H1 (cell line): Measurements from ENCODE around the gene GAPT. TPM values are rescaled to one million over a fixed set of nuclear protein-coding genes. Genes with fewer than 3 reads are reported as not detected.

ENCODE experiments used
- CTCF ChIA-PET: fragments of 300-600 bp; sonication (Branson Sonifier 250); formaldehyde crosslinking; loops from one replicate; lab custom pipeline; 2021; ENCODE audit not compliant: partially characterized antibody; lab: Charles Lee
- POLR2A ChIA-PET: fragments of 300-600 bp; sonication (Branson Sonifier 250); formaldehyde crosslinking; loops from one replicate; lab custom pipeline; 2021; ENCODE audit warnings: inconsistent platforms; ENCODE audit not compliant: partially characterized antibody; lab: Charles Lee
- DNase-seq, 2 experiments: peaks; one replicate each; pipeline versions ENCODE4 v3.0.0 to v3.0.0-alpha.2; 2010 to 2022; ENCODE audit warnings: low spot score in 2 of 2, low read depth in 1 of 2, mixed read lengths in 1 of 2
- FAIRE-seq: peaks from 2 replicates; lab custom pipeline; 2011; peaks lifted over from hg19 to GRCh38; lab: Jason Lieb, UNC
- H2AFZ ChIP-seq: 2 replicates; pipeline ENCODE4 v1.8.1; 2012; ENCODE audit warnings: low read length, inconsistent platforms
- H2AK5ac ChIP-seq: 2 replicates; pipeline ENCODE4 v1.6.1; 2013; ENCODE audit warnings: low read depth, low read length
- H2BK120ac ChIP-seq: replicated peaks from 2 replicates; pipeline ENCODE3; 2013; ENCODE audit warnings: low read depth, low read length, inconsistent platforms
- H2BK12ac ChIP-seq: 2 replicates; pipeline ENCODE4 v1.6.1; 2013; ENCODE audit warnings: low read depth, low read length
- H2BK15ac ChIP-seq: 2 replicates; pipeline ENCODE4 v1.6.1; 2013; ENCODE audit warnings: low read length
- H2BK20ac ChIP-seq: 2 replicates; pipeline ENCODE4 v1.6.1; 2013; ENCODE audit warnings: low read length
- H2BK5ac ChIP-seq: 2 replicates; pipeline ENCODE4 v1.6.1; 2013; ENCODE audit warnings: low read depth, low read length
- H3K14ac ChIP-seq: 2 replicates; pipeline ENCODE4 v1.6.1; 2013; ENCODE audit warnings: inconsistent platforms; ENCODE audit not compliant: insufficient read length
- H3K18ac ChIP-seq: 2 replicates; pipeline ENCODE4 v1.6.1; 2013; ENCODE audit warnings: low read length; ENCODE audit errors: extremely low read depth
- H3K23ac ChIP-seq: 2 replicates; pipeline ENCODE4 v1.6.1; 2013; ENCODE audit warnings: inconsistent platforms; ENCODE audit not compliant: insufficient read length
- H3K23me2 ChIP-seq: 2 replicates; pipeline ENCODE4 v1.6.1; 2013; ENCODE audit warnings: low read depth, low read length
- H3K27ac ChIP-seq: 2 replicates; pipeline ENCODE4 v1.6.1; 2011; ENCODE audit warnings: low read depth, low read length, inconsistent platforms
- H3K27me3 ChIP-seq, 4 experiments: replicated peaks in 1 of 4; 1 replicate in 1 of 4; 2 replicates in 3 of 4; pipeline versions ENCODE4 v1.6.1 to v1.8.1; 2011 to 2013; ENCODE audit warnings: low read length in 3 of 4, mild to moderate bottlenecking in 3 of 4, inconsistent platforms in 2 of 4, mixed read lengths in 2 of 4, moderate library complexity in 1 of 4; ENCODE audit not compliant: control insufficient read depth in 3 of 4, insufficient read depth in 3 of 4; ENCODE audit errors: extremely low read depth in 1 of 4
- H3K36me3 ChIP-seq, 4 experiments: 2 replicates each; pipeline versions ENCODE4 v1.6.1 to v1.8.1; 2011 to 2013; ENCODE audit warnings: mild to moderate bottlenecking in 4 of 4, low read length in 3 of 4, moderate library complexity in 2 of 4, control low read depth in 1 of 4, inconsistent platforms in 1 of 4; ENCODE audit not compliant: insufficient read depth in 4 of 4, control insufficient read depth in 2 of 4
- H3K4ac ChIP-seq: replicated peaks from 2 replicates; pipeline ENCODE3; 2013; ENCODE audit warnings: low read length, low read depth, mixed read lengths, inconsistent platforms; ENCODE audit not compliant: insufficient read length
- H3K4me1 ChIP-seq, 4 experiments: replicated peaks in 1 of 4; 1 replicate in 1 of 4; 2 replicates in 3 of 4; pipeline versions ENCODE4 v1.6.1 to v1.8.1; 2011 to 2013; ENCODE audit warnings: low read length in 3 of 4, inconsistent platforms in 2 of 4, mixed read lengths in 1 of 4; ENCODE audit not compliant: insufficient read depth in 4 of 4, control insufficient read depth in 3 of 4
- H3K4me2 ChIP-seq, 2 experiments: 2 replicates each; pipeline versions ENCODE4 v1.6.1 to v1.8.1; 2011 to 2013; ENCODE audit warnings: low read depth in 2 of 2, low read length in 2 of 2, control low read depth in 1 of 2, inconsistent platforms in 1 of 2, mild to moderate bottlenecking in 1 of 2; ENCODE audit not compliant: insufficient read depth in 1 of 2
- H3K4me3 ChIP-seq, 4 experiments: fragments of 200-600, 300-600 bp in 1 of 4; sonication (generic), shearing (Covaris generic), sonication (Bioruptor Twin) in 1 of 4; 2 replicates each; pipeline versions ENCODE4 v1.5.1 to v1.8.1; 2011 to 2016; ENCODE audit warnings: low read length in 4 of 4, low read depth in 3 of 4, control low read depth in 2 of 4, inconsistent platforms in 2 of 4, mild to moderate bottlenecking in 2 of 4, mixed read lengths in 1 of 4, moderate library complexity in 1 of 4; ENCODE audit not compliant: insufficient read depth in 2 of 4; ENCODE audit errors: extremely low read depth in 1 of 4
- H3K56ac ChIP-seq: replicated peaks from 2 replicates; pipeline ENCODE3; 2013; ENCODE audit warnings: low read depth, mild to moderate bottlenecking, mixed read lengths, low read length, inconsistent platforms; ENCODE audit not compliant: insufficient read length
- H3K79me1 ChIP-seq: 2 replicates; pipeline ENCODE4 v1.6.1; 2013; ENCODE audit warnings: low read depth, low read length, control low read depth
- H3K79me2 ChIP-seq, 2 experiments: 2 replicates each; pipeline versions ENCODE4 v1.6.1 to v1.8.1; 2012 to 2013; ENCODE audit warnings: low read length in 2 of 2, mild to moderate bottlenecking in 2 of 2, inconsistent platforms in 1 of 2; ENCODE audit not compliant: insufficient read depth in 2 of 2, control insufficient read depth in 1 of 2
- H3K9ac ChIP-seq, 4 experiments: replicated peaks in 1 of 4; 1 replicate in 1 of 4; 2 replicates in 3 of 4; pipeline versions ENCODE4 v1.6.1 to v1.8.1; 2011 to 2013; ENCODE audit warnings: low read depth in 3 of 4, low read length in 3 of 4, control low read depth in 2 of 4, mild to moderate bottlenecking in 2 of 4, moderate library complexity in 2 of 4, inconsistent platforms in 1 of 4; ENCODE audit errors: extremely low read depth in 1 of 4
- H3K9me3 ChIP-seq, 2 experiments: 2 replicates each; pipeline versions ENCODE4 v1.6.1 to v1.8.1; 2012 to 2013; ENCODE audit warnings: mild to moderate bottlenecking in 2 of 2, moderate library complexity in 2 of 2, control low read depth in 1 of 2, inconsistent platforms in 1 of 2, low read depth in 1 of 2, low read length in 1 of 2, mixed read lengths in 1 of 2; ENCODE audit not compliant: insufficient read depth in 2 of 2
- H4K20me1 ChIP-seq, 2 experiments: replicated peaks in 1 of 2; 2 replicates each; pipeline versions ENCODE3 to v1.8.1; 2011 to 2013; ENCODE audit warnings: inconsistent platforms in 2 of 2, low read length in 2 of 2, mild to moderate bottlenecking in 1 of 2; ENCODE audit not compliant: insufficient read depth in 2 of 2, control insufficient read depth in 1 of 2
- H4K5ac ChIP-seq: 2 replicates; pipeline ENCODE4 v1.6.1; 2013; ENCODE audit warnings: low read length, low read depth, mixed read lengths, inconsistent platforms; ENCODE audit not compliant: insufficient read length
- H4K8ac ChIP-seq: 2 replicates; pipeline ENCODE4 v1.8.0; 2013; ENCODE audit warnings: mild to moderate bottlenecking, moderate library complexity, low read length, inconsistent platforms; ENCODE audit not compliant: insufficient read depth; ENCODE audit errors: extremely low read depth
- H4K91ac ChIP-seq: replicated peaks from 2 replicates; pipeline ENCODE3; 2013; ENCODE audit warnings: low read length, mixed read lengths, inconsistent platforms; ENCODE audit not compliant: insufficient read length
- ASH2L ChIP-seq: fragments of 200-600, 300-600 bp; sonication (generic); IDR thresholded peaks from one replicate; pipeline ENCODE4 v1.7.1; 2017; ENCODE audit warnings: low read length
- BACH1 ChIP-seq: IDR thresholded peaks from 2 replicates; pipeline ENCODE4 v1.6.1; 2012; ENCODE audit warnings: low read length, improper control_type of control experiment
- CEBPB ChIP-seq: IDR thresholded peaks from 2 replicates; pipeline ENCODE4 v1.6.1; 2012; ENCODE audit warnings: low read depth, low read length
- CHD2 ChIP-seq: IDR thresholded peaks from 2 replicates; pipeline ENCODE4 v1.6.1; 2012; ENCODE audit warnings: low read length, improper control_type of control experiment
- EGR1 ChIP-seq: IDR thresholded peaks from 2 replicates; pipeline ENCODE4 v1.6.1; 2011; ENCODE audit warnings: low read depth, low read length, borderline replicate concordance
- JUND ChIP-seq: IDR thresholded peaks from 2 replicates; pipeline ENCODE4 v1.6.1; 2011; ENCODE audit warnings: mild to moderate bottlenecking, improper control_type of control experiment, low read length
- POLR2A ChIP-seq, 2 experiments: IDR thresholded peaks; 1 replicate in 1 of 2; 2 replicates in 1 of 2; pipeline ENCODE4 v1.6.1; 2011; ENCODE audit warnings: low read depth in 2 of 2, low read length in 2 of 2, mild to moderate bottlenecking in 2 of 2; ENCODE audit errors: control extremely low read depth in 1 of 2
- SP2 ChIP-seq: IDR thresholded peaks from 2 replicates; pipeline ENCODE4 v1.6.1; 2012; ENCODE audit warnings: mild to moderate bottlenecking, low read length, inconsistent platforms
- TEAD4 ChIP-seq: IDR thresholded peaks from 2 replicates; pipeline ENCODE4 v1.6.1; 2012; ENCODE audit warnings: low read depth, low read length, inconsistent platforms, mixed read lengths
- USF2 ChIP-seq: IDR thresholded peaks from 2 replicates; pipeline ENCODE4 v1.6.1; 2011; ENCODE audit warnings: low read length, improper control_type of control experiment
- WGBS, 2 experiments: shearing (Covaris generic) in 1 of 2; methylation state at CpG; one replicate each; pipeline versions ENCODE4 v1.1.6 to v1.1.7; 2013 to 2015; ENCODE audit warnings: low lambda C conversion rate in 2 of 2, mixed read lengths in 2 of 2, inconsistent platforms in 1 of 2, low coverage in 1 of 2, missing lambda C conversion rate in 1 of 2; ENCODE audit not compliant: insufficient replicate concordance in 2 of 2, insufficient coverage in 1 of 2, insufficient read length in 1 of 2; ENCODE audit errors: extremely low coverage in 1 of 2, missing lambda C conversion rate in 1 of 2; 5-methylcytosine and 5-hydroxymethylcytosine counted together
- polyA plus RNA-seq, 7 experiments: library from polyadenylated mRNA; depleted of rRNA in 3 of 7; stranded (reverse) in 5 of 7; unstranded in 2 of 7; fragments of >200 nt in 5 of 7; fragments of 200-250 nt in 2 of 7; gene quantifications; 1 replicate in 5 of 7; 2 replicates in 1 of 7; 4 replicates in 1 of 7; pipeline versions ENCODE4 v1.2.1 to v1.2.3, GENCODE V29; 2011 to 2013; ENCODE audit warnings: missing spikeins in 2 of 7, mixed read lengths in 2 of 7
- total RNA-seq: library from RNA; stranded (reverse); fragmentation: NEBNext Ultra II Directional; extraction: Animal tissue kit (Norgen Biotek cat#: 25700); gene quantifications from 2 replicates; pipeline ENCODE4 v1.2.1, GENCODE V29; 2021

The GAPT gene
- total and polyA plus RNA-seq, 2 of the 8 experiments (the other 6 are each of a cell fraction or from before 2014, with no cell fraction given) = not detected

DNA sequence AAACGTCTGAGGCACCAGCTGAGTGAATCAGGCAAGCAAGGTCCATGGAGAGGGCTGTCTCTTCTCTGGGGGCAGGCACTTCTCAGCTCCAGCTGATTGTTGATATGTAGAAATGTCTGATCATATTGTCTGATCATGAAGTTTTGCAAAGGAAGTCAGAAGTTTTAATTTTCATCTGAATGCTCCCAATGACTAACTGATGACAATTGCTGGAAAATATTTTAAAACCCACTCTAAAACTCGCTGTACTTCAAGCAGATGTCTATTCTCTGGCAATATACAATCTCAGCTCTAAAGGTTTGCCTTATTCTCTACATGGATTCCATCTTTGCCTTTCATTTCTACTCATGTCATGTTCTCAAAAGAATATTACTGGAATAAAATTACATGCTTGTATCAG lies 44.0 kb upstream of the GAPT start:
- Histone ChIP-seq H3K18ac (no peak overlapping the region), H3K4me1 (no peaks in the 10 kb centered on the region), H3K4me3 (no peak overlapping the region), H3K14ac (no peak overlapping the region), H4K5ac (no peak overlapping the region)
- no peak for TF ChIP-seq JUND
- TF ChIP-seq CHD2 = no peak
- no peak for TF ChIP-seq CEBPB
- no peak for TF ChIP-seq EGR1
- TF ChIP-seq SP2 = no peak
- TF ChIP-seq TEAD4 = no peak
- TF ChIP-seq ASH2L = no peak
- no peak for TF ChIP-seq BACH1
- TF ChIP-seq POLR2A (IDR thresholded peaks at IDR 0.05; ENCODE audit: control extremely low read depth in 1 of 2, low read depth in 2 of 2, low read length in 2 of 2) = no peak
- TF ChIP-seq USF2 = no peak
- TF ChIP-seq, all 59 proteins: peak for 0
- WGBS, 2 experiments = 84% methylated on average over 2 of the region's 2 CpGs; no CpG with 5 or more reads in 1 of the 2 experiments
- no peak overlapping the region for H3K27ac ChIP-seq
- POLR2A ChIA-PET = interaction anchor here (0.6 kb wide), 1 partner anchor 1264 kb away, joined by 3 read pairs; no protein-coding TSS in a partner anchor
- no peaks in the 10 kb centered on the region for H4K20me1 ChIP-seq
- no peak overlapping the region for H3K4me2 ChIP-seq
- no peak overlapping the region for H3K56ac ChIP-seq
- no peak for DNase-seq
- no peak overlapping the region for H4K8ac ChIP-seq
- H3K36me3 ChIP-seq = no peaks in the 10 kb centered on the region
- no peak overlapping the region for H3K23ac ChIP-seq
- CTCF ChIA-PET = no interaction called here
- no peak overlapping the region for H2AFZ ChIP-seq
- H3K9ac ChIP-seq = no peak overlapping the region
- no peak overlapping the region for H2BK20ac ChIP-seq
- H2BK5ac ChIP-seq = no peak overlapping the region
- no peaks in the 10 kb centered on the region for H3K27me3 ChIP-seq
- no peak for FAIRE-seq
- no peak overlapping the region for H4K91ac ChIP-seq
- no peaks in the 10 kb centered on the region for H3K79me2 ChIP-seq
- H3K23me2 ChIP-seq = no peaks in the 10 kb centered on the region
- no peak overlapping the region for H2BK15ac ChIP-seq
- H3K79me1 ChIP-seq = no peaks in the 10 kb centered on the region
- H2AK5ac ChIP-seq = no peak overlapping the region
- H3K9me3 ChIP-seq = 0 out of 4 replicates have a peak, but pooled peaks cover 0 to 3% of the 10 kb centered on the region in 2 experiments
- H3K4ac ChIP-seq = no peak overlapping the region
- no peak overlapping the region for H2BK120ac ChIP-seq
- no peak overlapping the region for H2BK12ac ChIP-seq
